ENCODE results near the gene IFIT1B. TPM values are rescaled to one million over a fixed set of nuclear protein-coding genes. Genes with fewer than 3 reads are reported as not detected.

Gene IFIT1B
- total RNA-seq, result 3.0 TPM

GRCh38 chr10:89377705-89378637 is at the start of gene IFIT1B:
TSS of gene IFIT1B (plus strand) at chr10:89378056. CDS start at chr10:89378136, 80 bp downstream.

GRCh38 chr10:89391907-89392756 is 14.3 kb downstream of the IFIT1B start, which contains the start of gene IFIT1:
TSS of gene IFIT1 (plus strand) at chr10:89392623. CDS start at chr10:89392713, 90 bp downstream.

GRCh38 chr10:89414146-89414878 is 36.5 kb downstream of the IFIT1B start, which contains the start of gene IFIT5:
TSS of gene IFIT5 (plus strand) at chr10:89414568. CDS start at chr10:89414799, 231 bp downstream.

Other genes with a start within 250 kb of the IFIT1B start
- 0.41 TPM for gene CH25H, start 170.7 kb upstream of the IFIT1B start, total RNA-seq
- gene LIPA, start 126.3 kb upstream of the IFIT1B start, total RNA-seq, result 36.6 TPM
- 8.4 TPM for gene IFIT2, start 76.0 kb upstream of the IFIT1B start, total RNA-seq
- gene IFIT3, start 50.1 kb upstream of the IFIT1B start, total RNA-seq, result 12.9 TPM
- 18.9 TPM for gene IFIT1, start 14.6 kb downstream of the IFIT1B start, total RNA-seq
- gene IFIT5, start 36.5 kb downstream of the IFIT1B start, total RNA-seq, result 15.6 TPM
- gene SLC16A12, start 157.5 kb downstream of the IFIT1B start, total RNA-seq, result 22.7 TPM